ENCODE measurements around the gene SRGAP1.

SRGAP1 gene

DNA sequence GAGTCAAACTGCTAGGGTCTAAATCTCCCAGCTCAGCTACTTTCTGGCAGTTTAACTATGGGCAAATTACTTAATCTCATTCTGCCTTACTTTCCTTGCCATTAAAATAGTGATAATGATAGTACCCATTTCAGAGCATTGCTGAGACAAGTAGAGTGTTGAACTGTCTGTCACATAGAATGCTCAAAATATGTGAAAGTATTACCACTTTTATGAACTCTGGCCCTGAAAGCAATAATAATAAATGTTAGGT lies 19.9 kb downstream of the SRGAP1 start:
- H3K9ac ChIP-seq (ENCODE audit: low read depth, low read length, poor library complexity) = no peak overlapping the region

DNA sequence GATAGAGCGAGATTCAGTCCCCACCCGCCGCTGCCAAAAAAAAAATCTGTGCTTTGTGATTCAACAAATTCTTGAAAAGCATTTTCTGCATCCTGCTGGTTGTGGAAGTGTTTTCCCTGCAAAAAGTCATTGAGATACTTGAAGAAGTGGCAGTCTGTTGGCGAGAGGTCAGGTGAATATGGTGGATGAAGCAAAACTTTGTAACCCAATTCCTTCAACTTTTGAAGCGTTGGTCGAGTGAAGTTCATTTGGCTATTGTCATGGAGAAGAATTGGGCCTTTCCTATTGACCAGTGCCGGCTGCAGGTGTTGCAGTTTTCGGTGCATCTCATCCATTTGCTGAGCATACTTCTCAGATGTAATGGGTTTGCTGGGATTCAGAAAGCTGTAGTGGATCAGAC lies 20.9 kb downstream of the SRGAP1 start:
- H2BK12ac ChIP-seq (ENCODE audit: low read length) = no peak overlapping the region
- no peaks in the 10 kb centered on the region for H3K36me3 ChIP-seq (replicated peaks in 1 of 2; ENCODE audit: control insufficient read depth in 2 of 2, insufficient read depth in 2 of 2, low read length in 2 of 2)
- peaks cover 0 to 8% of the 10 kb centered on the region in 2 donors for H3K4me1 ChIP-seq (ENCODE audit: control insufficient read depth in 2 of 2, insufficient read depth in 1 of 2, low read depth in 1 of 2, low read length in 2 of 2)
- no peak overlapping the region for H3K9ac ChIP-seq (ENCODE audit: low read depth, low read length, poor library complexity)
- no peak overlapping the region for H4K91ac ChIP-seq (ENCODE audit: low read depth, low read length, poor library complexity)
- WGBS, 2 donors (ENCODE audit: extremely low coverage in 2 of 2, insufficient read length in 2 of 2, insufficient replicate concordance in 1 of 2) = no CpG with 5 or more reads among the region's 8 CpGs
- no peaks in the 10 kb centered on the region for H3K27me3 ChIP-seq (ENCODE audit: control insufficient read depth in 3 of 3, insufficient read depth in 3 of 3, low read depth in 1 of 3, low read length in 3 of 3)
- H3K23ac ChIP-seq (ENCODE audit: low read depth, low read length, poor library complexity) = no peak overlapping the region
- no peak overlapping the region for H2BK15ac ChIP-seq (ENCODE audit: low read length)
- no peak overlapping the region for H3K4ac ChIP-seq (ENCODE audit: low read length)
- H3K79me1 ChIP-seq (ENCODE audit: low read depth, low read length) = no peaks in the 10 kb centered on the region
- no peak overlapping the region for H2BK5ac ChIP-seq (ENCODE audit: low read length)
- no peaks in the 10 kb centered on the region for H3K9me3 ChIP-seq (replicated peaks in 1 of 2; ENCODE audit: control insufficient read depth in 2 of 2, insufficient read depth in 1 of 2, low read depth in 1 of 2, low read length in 2 of 2)
- H3K4me2 ChIP-seq (ENCODE audit: insufficient read depth, low read length, poor library complexity, severe bottlenecking) = no peak overlapping the region
- DNase-seq (ENCODE audit: low spot score) = no peak
- H3K27ac ChIP-seq (replicated peaks; ENCODE audit: low read length) = no peak overlapping the region
- no peak overlapping the region for H2BK120ac ChIP-seq (ENCODE audit: low read depth, low read length)
- no peak overlapping the region for H3K4me3 ChIP-seq (ENCODE audit: low read length in 2 of 2)
- H3K18ac ChIP-seq (ENCODE audit: low read length) = no peak overlapping the region
- H2AFZ ChIP-seq (ENCODE audit: low read length) = no peak overlapping the region
- H2AK5ac ChIP-seq (ENCODE audit: low read depth, low read length) = no peak overlapping the region
- H4K8ac ChIP-seq (ENCODE audit: low read depth, low read length) = no peak overlapping the region
- no peak overlapping the region for H3K14ac ChIP-seq (ENCODE audit: low read length)

More for the DNA sequence above, 19.9 kb downstream of the SRGAP1 start:
- H3K18ac ChIP-seq (ENCODE audit: low read length) = no peak overlapping the region
- H2AK5ac ChIP-seq (ENCODE audit: low read depth, low read length) = no peak overlapping the region
- no peak overlapping the region for H4K8ac ChIP-seq (ENCODE audit: low read depth, low read length)
- H3K27ac ChIP-seq (replicated peaks; ENCODE audit: low read length) = no peak overlapping the region
- no peak overlapping the region for H3K23ac ChIP-seq (ENCODE audit: low read depth, low read length, poor library complexity)
- no peak overlapping the region for H3K14ac ChIP-seq (ENCODE audit: low read length)
- no peak overlapping the region for H2BK5ac ChIP-seq (ENCODE audit: low read length)
- no peak overlapping the region for H2BK12ac ChIP-seq (ENCODE audit: low read length)
- H2BK120ac ChIP-seq (ENCODE audit: low read depth, low read length) = no peak overlapping the region
- no peak overlapping the region for H2BK15ac ChIP-seq (ENCODE audit: low read length)
- H3K9me3 ChIP-seq (replicated peaks in 1 of 2; ENCODE audit: control insufficient read depth in 2 of 2, insufficient read depth in 1 of 2, low read depth in 1 of 2, low read length in 2 of 2) = no peaks in the 10 kb centered on the region
- DNase-seq (ENCODE audit: low spot score) = no peak
- no peaks in the 10 kb centered on the region for H3K79me1 ChIP-seq (ENCODE audit: low read depth, low read length)
- peaks cover 0 to 8% of the 10 kb centered on the region in 2 donors for H3K4me1 ChIP-seq (ENCODE audit: control insufficient read depth in 2 of 2, insufficient read depth in 1 of 2, low read depth in 1 of 2, low read length in 2 of 2)
- H4K91ac ChIP-seq (ENCODE audit: low read depth, low read length, poor library complexity) = no peak overlapping the region
- no peak overlapping the region for H3K4me3 ChIP-seq (ENCODE audit: low read length in 2 of 2)
- H3K4ac ChIP-seq (ENCODE audit: low read length) = no peak overlapping the region
- no peak overlapping the region for H2AFZ ChIP-seq (ENCODE audit: low read length)
- H3K27me3 ChIP-seq (ENCODE audit: control insufficient read depth in 3 of 3, insufficient read depth in 3 of 3, low read depth in 1 of 3, low read length in 3 of 3) = no peaks in the 10 kb centered on the region
- H3K36me3 ChIP-seq (replicated peaks in 1 of 2; ENCODE audit: control insufficient read depth in 2 of 2, insufficient read depth in 2 of 2, low read length in 2 of 2) = no peaks in the 10 kb centered on the region
- no peak overlapping the region for H3K4me2 ChIP-seq (ENCODE audit: insufficient read depth, low read length, poor library complexity, severe bottlenecking)

DNA sequence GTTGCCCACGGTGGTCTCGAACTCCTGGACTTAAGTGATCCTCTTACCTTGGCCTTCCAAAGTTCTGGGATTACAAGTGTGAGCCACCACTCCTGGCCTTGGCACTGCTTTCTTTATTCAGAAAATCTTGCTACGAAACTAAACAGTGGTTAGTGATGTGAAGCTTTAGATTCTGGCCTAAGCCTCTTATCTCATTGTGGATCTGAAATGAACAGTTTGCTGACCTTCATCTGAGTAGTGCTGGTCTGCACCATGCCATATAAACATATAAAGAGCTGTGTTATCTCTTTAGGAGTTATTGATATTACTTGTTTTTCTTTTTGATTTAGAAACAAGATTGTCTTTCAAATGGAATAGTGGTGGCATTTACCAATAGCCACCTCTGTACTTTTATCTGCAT lies 22.6 kb downstream of the SRGAP1 start:
- H3K27me3 ChIP-seq (ENCODE audit: control insufficient read depth in 3 of 3, insufficient read depth in 3 of 3, low read depth in 1 of 3, low read length in 3 of 3) = no peaks in the 10 kb centered on the region
- H3K23ac ChIP-seq (ENCODE audit: low read depth, low read length, poor library complexity) = no peak overlapping the region
- peaks cover 0 to 8% of the 10 kb centered on the region in 2 donors for H3K4me1 ChIP-seq (ENCODE audit: control insufficient read depth in 2 of 2, insufficient read depth in 1 of 2, low read depth in 1 of 2, low read length in 2 of 2)
- no peak overlapping the region for H3K4ac ChIP-seq (ENCODE audit: low read length)
- no peak for DNase-seq (ENCODE audit: low spot score)
- H4K91ac ChIP-seq (ENCODE audit: low read depth, low read length, poor library complexity) = no peak overlapping the region
- H2BK15ac ChIP-seq (ENCODE audit: low read length) = no peak overlapping the region
- H3K4me3 ChIP-seq (ENCODE audit: low read length in 2 of 2) = no peak overlapping the region
- no peaks in the 10 kb centered on the region for H3K9me3 ChIP-seq (replicated peaks in 1 of 2; ENCODE audit: control insufficient read depth in 2 of 2, insufficient read depth in 1 of 2, low read depth in 1 of 2, low read length in 2 of 2)
- no peak overlapping the region for H2BK5ac ChIP-seq (ENCODE audit: low read length)
- H3K79me1 ChIP-seq (ENCODE audit: low read depth, low read length) = no peaks in the 10 kb centered on the region
- no peak overlapping the region for H4K8ac ChIP-seq (ENCODE audit: low read depth, low read length)
- no peak overlapping the region for H2AK5ac ChIP-seq (ENCODE audit: low read depth, low read length)
- no peak overlapping the region for H2AFZ ChIP-seq (ENCODE audit: low read length)
- H3K18ac ChIP-seq (ENCODE audit: low read length) = no peak overlapping the region
- no peak overlapping the region for H3K9ac ChIP-seq (ENCODE audit: low read depth, low read length, poor library complexity)
- H3K36me3 ChIP-seq (replicated peaks in 1 of 2; ENCODE audit: control insufficient read depth in 2 of 2, insufficient read depth in 2 of 2, low read length in 2 of 2) = no peaks in the 10 kb centered on the region
- no peak overlapping the region for H2BK12ac ChIP-seq (ENCODE audit: low read length)
- H3K14ac ChIP-seq (ENCODE audit: low read length) = no peak overlapping the region
- no peak overlapping the region for H3K4me2 ChIP-seq (ENCODE audit: insufficient read depth, low read length, poor library complexity, severe bottlenecking)
- WGBS, 2 donors (ENCODE audit: extremely low coverage in 2 of 2, insufficient read length in 2 of 2, insufficient replicate concordance in 1 of 2) = no CpG with 5 or more reads among the region's 3 CpGs
- no peak overlapping the region for H3K27ac ChIP-seq (replicated peaks; ENCODE audit: low read length)
- H2BK120ac ChIP-seq (ENCODE audit: low read depth, low read length) = no peak overlapping the region

DNA sequence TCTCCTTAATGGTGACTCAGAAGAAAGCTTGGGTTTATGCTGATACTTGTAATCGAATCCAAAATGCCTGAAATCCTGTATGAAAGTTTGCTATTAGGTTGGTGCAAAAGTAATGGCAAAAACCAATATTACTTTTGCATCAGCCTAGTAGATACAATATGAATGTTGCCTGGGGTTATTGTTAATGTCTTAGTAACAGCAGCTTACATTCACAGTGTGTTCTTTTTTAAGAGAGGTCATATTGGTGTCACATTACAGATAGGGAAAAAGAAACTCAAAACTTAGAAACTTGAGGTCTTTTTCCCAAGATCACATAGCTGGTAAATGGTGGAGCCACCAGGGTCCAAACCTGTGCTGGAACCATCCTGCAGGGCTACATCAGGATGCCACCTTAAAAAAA lies 25.2 kb downstream of the SRGAP1 start:
- Histone ChIP-seq H2BK5ac (ENCODE audit: low read length) (no peak overlapping the region), H2BK12ac (ENCODE audit: low read length) (no peak overlapping the region), H2AFZ (ENCODE audit: low read length) (no peak overlapping the region), H4K91ac (ENCODE audit: low read depth, low read length, poor library complexity) (no peak overlapping the region), H2BK15ac (ENCODE audit: low read length) (no peak overlapping the region), H4K8ac (ENCODE audit: low read depth, low read length) (no peak overlapping the region), H3K36me3 (replicated peaks in 1 of 2; ENCODE audit: control insufficient read depth in 2 of 2, insufficient read depth in 2 of 2, low read length in 2 of 2) (no peaks in the 10 kb centered on the region), H3K79me1 (ENCODE audit: low read depth, low read length) (no peaks in the 10 kb centered on the region), H3K4ac (ENCODE audit: low read length) (no peak overlapping the region), H3K27ac (replicated peaks; ENCODE audit: low read length) (no peak overlapping the region), H3K14ac (ENCODE audit: low read length) (no peak overlapping the region), H3K9me3 (replicated peaks in 1 of 2; ENCODE audit: control insufficient read depth in 2 of 2, insufficient read depth in 1 of 2, low read depth in 1 of 2, low read length in 2 of 2) (no peaks in the 10 kb centered on the region), H3K18ac (ENCODE audit: low read length) (no peak overlapping the region), H3K27me3 (ENCODE audit: control insufficient read depth in 3 of 3, insufficient read depth in 3 of 3, low read depth in 1 of 3, low read length in 3 of 3) (no peaks in the 10 kb centered on the region), H3K23ac (ENCODE audit: low read depth, low read length, poor library complexity) (no peak overlapping the region), H3K9ac (ENCODE audit: low read depth, low read length, poor library complexity) (no peak overlapping the region), H2AK5ac (ENCODE audit: low read depth, low read length) (no peak overlapping the region), H3K4me1 (ENCODE audit: control insufficient read depth in 2 of 2, insufficient read depth in 1 of 2, low read depth in 1 of 2, low read length in 2 of 2) (no peaks in the 10 kb centered on the region), H3K4me3 (ENCODE audit: low read length in 2 of 2) (no peak overlapping the region), H2BK120ac (ENCODE audit: low read depth, low read length) (no peak overlapping the region), H3K4me2 (ENCODE audit: insufficient read depth, low read length, poor library complexity, severe bottlenecking) (no peak overlapping the region)
- WGBS, 2 donors (ENCODE audit: extremely low coverage in 2 of 2, insufficient read length in 2 of 2, insufficient replicate concordance in 1 of 2) = no CpG with 5 or more reads among the region's 1 CpG
- no peak for DNase-seq (ENCODE audit: low spot score)

Data from neuronal stem cell (in vitro differentiated cells).